Measurements from ENCODE around the gene UPK2.

- no peak for TF ChIP-seq CTCF (tag by site-specific recombination; IDR thresholded peaks at IDR 0.05)
- TF ChIP-seq ZBTB49 (tag by site-specific recombination; IDR thresholded peaks at IDR 0.05; ENCODE audit: low read depth): no peak
- no peak for TF ChIP-seq ZBTB44 (tag by site-specific recombination; IDR thresholded peaks at IDR 0.05)
Measured at GRCh38 chr11:118935376-118935775, 20.7 kb upstream of the UPK2 start.

Measured in HEK293 (cell line).